Astrocyte of the spinal cord (primary cell): Measurements from ENCODE around the gene SERTAD2.

Experiments
- DNase-seq: peaks from one replicate; pipeline ENCODE4 v3.0.0; 2011; ENCODE audit warnings: low read depth, low spot score
- H3K4me3 ChIP-seq: 2 replicates; pipeline ENCODE4 v1.5.1; 2011; ENCODE audit warnings: low read depth, mild to moderate bottlenecking, low read length, moderate library complexity
- in situ Hi-C: cut with HindIII; loops from 2 replicates; pipeline ENCODE4 v1.10.0; 2017; ENCODE audit warnings: low sequenced_read_pairs
- TF ChIP-seq, protein P1 (sequence below): IDR thresholded peaks from 2 replicates; pipeline ENCODE4 v1.5.1; 2012; ENCODE audit warnings: low read depth, mild to moderate bottlenecking, low read length, inconsistent platforms

Gene SERTAD2

DNA sequence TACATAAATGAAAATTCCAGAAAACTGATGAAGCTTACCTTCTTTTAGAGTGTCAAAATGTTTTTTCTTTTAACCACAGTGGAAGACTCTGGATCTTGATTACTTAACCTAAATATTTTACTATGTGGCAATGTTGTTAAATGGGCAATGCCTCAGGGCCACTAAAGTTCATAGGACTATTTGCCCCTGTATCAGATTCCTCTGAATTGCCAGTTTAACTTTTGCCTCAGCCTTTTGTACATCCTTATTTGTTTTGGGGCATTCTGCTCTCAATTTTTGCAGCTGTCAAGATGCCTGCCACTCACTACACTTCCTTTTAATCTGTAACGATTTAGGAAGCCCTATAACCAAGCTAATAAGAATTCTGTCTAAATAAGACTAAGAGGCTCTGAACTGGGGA lies 31.7 kb upstream of the SERTAD2 start:
- TF ChIP-seq, protein P1, sequence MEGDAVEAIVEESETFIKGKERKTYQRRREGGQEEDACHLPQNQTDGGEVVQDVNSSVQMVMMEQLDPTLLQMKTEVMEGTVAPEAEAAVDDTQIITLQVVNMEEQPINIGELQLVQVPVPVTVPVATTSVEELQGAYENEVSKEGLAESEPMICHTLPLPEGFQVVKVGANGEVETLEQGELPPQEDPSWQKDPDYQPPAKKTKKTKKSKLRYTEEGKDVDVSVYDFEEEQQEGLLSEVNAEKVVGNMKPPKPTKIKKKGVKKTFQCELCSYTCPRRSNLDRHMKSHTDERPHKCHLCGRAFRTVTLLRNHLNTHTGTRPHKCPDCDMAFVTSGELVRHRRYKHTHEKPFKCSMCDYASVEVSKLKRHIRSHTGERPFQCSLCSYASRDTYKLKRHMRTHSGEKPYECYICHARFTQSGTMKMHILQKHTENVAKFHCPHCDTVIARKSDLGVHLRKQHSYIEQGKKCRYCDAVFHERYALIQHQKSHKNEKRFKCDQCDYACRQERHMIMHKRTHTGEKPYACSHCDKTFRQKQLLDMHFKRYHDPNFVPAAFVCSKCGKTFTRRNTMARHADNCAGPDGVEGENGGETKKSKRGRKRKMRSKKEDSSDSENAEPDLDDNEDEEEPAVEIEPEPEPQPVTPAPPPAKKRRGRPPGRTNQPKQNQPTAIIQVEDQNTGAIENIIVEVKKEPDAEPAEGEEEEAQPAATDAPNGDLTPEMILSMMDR = no peak
- no peak overlapping the region for H3K4me3 ChIP-seq
- in situ Hi-C loops = no loop called here
- DNase-seq = no peak

DNA sequence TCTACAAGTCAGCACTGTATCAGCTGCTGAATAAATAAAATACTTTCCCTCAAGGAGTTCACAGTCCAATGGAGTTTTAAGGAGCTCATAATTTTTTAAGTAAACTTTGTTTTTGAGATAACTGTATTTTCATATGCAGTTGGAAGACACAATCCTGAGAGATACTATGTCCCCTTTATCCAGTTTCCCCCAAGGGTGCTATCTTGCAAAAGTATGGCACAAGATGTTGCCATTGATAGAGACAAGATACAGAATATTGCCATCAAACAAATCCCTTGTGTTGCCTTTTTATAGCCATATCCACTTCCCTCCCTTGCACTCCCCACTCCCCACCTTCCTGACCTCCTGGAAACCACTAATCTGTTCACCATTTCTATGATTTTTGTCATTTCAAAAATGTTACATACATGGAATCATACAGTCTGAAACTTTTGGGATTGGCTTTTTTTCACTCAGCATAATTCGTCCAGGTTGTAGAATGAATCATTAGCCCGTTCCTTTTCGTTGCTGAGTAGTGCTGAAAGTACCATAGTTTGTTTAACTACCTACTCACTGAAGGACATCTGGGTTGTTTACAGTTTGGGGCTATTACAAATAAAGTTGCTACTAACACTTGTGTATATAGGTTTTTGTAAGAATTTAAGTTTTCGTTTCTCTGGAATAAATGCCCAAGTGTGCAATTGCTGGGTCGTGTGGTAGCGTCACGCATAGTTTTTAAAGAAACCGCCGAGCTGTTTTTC lies 30.2 kb upstream of the SERTAD2 start:
- no peak for DNase-seq
- TF ChIP-seq, protein P1 = no peak
- in situ Hi-C loops = no loop called here
- H3K4me3 ChIP-seq = no peak overlapping the region

DNA sequence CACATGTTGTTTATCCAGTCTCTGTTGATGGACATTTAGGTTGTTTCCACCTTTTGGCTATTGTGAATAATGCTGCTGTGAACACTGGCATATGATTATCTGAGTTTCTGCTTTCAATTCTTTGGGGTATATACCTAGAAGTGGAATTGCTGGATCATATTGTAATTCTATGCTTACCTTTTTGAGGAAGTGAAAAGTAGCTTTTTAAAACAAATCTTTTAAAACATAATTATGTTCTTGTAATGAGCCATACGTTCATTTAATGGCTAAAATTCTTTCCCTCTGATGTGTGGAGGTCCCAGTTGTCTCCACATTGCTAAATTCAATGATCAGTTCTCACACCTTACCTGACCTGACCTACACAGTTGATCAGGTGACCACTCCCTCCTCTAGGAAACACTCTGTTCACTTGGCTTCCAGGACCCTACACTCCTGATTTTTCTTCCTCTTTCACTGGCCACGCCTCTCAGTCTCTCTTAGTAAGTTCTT lies 27.8 kb upstream of the SERTAD2 start:
- no peak for DNase-seq
- TF ChIP-seq, protein P1 = no peak
- H3K4me3 ChIP-seq = no peak overlapping the region
- in situ Hi-C loops = no loop called here

DNA sequence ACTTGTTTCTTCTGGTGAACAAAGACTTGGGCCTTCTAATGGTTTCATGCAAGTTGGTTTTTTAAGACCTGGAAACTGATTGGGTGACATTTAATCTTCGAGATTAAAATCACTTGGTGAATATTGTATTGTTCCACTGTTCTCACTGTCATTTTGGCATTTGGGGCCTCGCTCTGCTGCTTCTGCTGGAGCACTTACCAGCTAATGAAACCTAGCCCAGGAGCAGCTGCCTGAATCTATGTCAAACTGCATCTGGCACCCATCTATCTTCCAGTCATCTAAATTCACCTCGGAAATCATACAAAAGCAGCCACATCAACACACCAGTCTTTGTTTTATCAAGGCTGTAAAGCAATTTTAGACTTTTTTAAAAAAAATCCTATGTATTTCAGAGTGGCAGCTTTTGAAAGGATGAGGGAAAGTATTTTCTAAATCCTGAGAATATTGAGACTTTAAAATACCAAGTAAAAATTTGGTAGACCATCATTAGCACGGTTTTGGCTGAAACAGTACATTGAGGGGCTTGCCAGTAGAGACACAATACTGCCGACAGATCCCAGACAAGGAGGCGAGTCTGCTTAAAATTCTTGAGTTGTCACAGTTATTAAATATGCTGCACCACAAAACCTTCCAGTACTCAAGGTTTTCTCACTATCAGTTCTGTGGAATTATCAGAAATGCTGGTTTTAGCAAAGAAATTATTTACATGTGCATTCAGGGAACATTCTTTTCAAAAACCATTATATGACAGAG lies 26.1 kb upstream of the SERTAD2 start:
- no peak overlapping the region for H3K4me3 ChIP-seq
- TF ChIP-seq, protein P1 = no peak
- in situ Hi-C loops = no loop called here
- no peak for DNase-seq

DNA sequence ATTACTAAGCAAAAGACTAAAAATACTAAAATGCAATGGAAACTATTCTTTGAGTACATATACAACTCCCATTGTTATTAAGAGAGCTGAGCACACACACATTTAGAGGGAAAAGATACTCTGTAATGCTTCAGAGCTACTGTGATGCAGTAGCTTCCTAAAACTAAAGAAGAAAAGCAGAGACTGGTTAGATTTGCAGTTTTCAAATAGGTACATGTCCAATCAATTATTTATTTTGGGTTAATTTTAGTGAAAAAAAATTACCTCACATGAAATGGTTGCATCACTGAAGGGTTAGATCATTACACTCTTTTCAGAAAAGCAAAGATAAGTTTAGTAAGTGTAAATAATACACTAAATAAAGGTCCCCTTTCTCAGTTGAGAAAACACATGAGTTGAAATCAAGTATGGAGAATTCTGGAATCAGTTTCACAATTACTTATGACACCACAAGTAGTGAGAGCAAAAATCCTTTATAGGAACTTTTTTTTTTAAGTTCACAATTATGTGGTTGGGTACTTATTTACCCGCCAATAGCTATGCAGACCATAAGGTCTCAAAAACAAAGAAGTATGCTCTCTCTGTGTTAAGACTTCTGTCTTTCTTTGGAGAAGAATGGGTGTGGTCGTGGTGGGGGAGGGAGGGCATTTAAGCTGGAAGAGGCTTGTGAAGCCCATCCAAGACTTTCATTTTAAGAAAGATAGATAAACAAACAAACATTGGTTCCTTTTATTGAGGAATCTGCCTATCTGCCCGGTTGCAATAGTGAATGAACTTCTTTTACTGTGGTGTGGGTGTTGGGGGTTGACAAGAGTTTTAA lies 25.3 kb upstream of the SERTAD2 start:
- TF ChIP-seq, protein P1 = no peak
- DNase-seq = no peak
- in situ Hi-C loops = no loop called here
- no peak overlapping the region for H3K4me3 ChIP-seq

DNA sequence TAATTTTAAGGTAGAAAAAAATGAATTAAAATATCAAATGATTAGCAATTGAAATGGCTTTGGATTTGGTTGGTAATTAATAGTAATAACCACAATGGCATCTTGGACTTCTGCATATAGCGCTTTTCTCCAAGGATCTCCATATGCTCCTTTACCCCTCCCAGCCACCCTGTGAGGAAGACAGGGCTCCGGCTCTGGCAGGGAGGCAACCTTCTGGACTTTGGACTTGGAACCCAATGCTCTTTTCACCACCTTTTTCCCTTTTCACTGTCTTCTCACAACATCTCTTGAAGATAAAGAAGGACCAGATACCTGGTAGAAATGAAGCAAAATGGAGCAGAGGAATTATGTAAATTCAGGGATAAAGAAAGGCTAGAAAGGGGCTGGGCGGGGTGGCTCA lies 23.8 kb upstream of the SERTAD2 start:
- no peak for DNase-seq
- TF ChIP-seq, protein P1 = no peak
- no peak overlapping the region for H3K4me3 ChIP-seq
- in situ Hi-C loops = no loop called here
